ENCODE results near the gene PALLD.

Gene PALLD

GRCh38 chr4:168740691-168741090 lies 243.8 kb downstream of the PALLD start:
- DNase-seq = no peak

DNA sequence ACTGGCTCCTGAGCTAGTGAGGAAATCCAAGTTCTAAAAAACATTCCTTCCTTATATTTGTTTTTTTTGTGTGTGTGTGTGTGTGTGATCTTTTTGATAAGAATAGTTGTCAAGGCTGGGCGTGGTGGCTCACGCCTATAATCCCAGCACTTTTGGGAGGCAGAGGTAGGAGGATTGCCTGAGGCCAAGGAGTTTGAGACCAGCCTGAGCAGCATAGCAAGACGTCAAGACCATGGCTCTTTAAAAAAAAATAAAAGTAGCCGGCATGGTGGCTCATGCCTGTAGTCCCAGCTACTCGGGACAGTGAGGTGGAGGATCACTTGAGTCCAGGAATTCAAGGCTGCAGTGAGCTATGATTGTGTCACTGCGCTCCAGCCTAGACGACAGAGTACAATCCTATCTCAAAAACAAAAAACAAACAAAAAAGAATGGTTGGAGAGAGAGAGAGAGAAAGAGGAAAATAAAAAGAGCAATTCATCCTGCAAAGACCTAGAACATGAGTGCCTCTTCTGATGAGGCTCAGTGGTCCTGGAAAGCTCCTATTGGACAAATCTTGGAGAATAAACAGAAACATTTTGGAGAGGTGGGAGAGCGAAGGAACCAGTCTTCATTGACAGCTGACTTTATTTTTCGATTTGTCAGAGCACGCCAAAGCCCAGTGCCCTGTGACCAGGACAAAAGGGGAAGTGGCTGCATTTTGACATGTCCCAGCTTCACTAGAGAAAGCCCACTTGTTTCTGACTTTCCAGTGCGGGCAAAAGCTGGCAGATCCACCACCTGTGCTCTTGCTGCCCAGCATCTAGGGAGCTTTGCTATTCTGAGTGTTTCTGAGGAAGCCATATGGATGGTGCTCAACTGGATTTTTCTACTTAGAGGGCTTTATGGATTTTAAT lies 244.7 kb downstream of the PALLD start:
- no peak for DNase-seq

GRCh38 chr4:168743131-168743530 lies 246.3 kb downstream of the PALLD start:
- DNase-seq = no peak

DNA sequence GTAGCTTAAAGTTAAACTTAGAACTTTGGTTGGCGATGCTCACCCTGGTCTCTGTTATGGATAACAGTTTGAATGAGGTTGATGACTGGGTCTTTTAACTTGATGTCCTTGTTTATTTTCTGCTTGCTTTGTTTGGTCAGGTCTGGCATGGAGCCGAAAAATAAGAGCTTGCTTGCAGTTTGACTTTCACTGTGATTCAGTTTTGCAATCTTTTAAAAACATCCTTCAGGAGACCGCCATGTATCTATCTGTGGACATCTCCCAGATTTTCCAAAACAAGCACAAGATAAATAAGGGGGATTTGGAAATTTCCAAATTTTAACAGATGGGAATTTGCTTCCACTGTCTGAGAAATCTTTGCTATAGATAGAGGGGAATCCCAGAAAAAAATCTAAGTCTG lies 246.7 kb downstream of the PALLD start:
- no peak for DNase-seq

DNA sequence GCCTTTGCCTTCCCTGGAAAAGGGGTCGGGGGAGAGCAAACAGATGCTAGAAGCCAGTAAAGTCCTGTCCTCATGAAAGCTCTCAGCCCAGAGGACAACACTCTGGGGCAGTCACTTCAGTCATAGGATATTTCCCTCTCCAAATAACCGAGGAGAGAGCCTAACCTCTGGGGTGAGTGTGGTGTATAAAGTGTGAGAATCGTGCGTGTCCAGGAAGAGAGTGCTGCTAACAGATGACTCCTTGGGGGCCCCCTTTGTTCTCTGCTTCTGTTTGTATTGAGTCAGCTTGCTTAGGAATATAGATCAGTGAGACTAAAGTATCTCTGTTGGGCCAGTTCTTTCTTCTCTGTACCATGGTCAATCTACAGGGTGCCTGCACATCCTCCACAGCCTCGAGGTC lies 247.2 kb downstream of the PALLD start:
- DNase-seq = no peak

DNA sequence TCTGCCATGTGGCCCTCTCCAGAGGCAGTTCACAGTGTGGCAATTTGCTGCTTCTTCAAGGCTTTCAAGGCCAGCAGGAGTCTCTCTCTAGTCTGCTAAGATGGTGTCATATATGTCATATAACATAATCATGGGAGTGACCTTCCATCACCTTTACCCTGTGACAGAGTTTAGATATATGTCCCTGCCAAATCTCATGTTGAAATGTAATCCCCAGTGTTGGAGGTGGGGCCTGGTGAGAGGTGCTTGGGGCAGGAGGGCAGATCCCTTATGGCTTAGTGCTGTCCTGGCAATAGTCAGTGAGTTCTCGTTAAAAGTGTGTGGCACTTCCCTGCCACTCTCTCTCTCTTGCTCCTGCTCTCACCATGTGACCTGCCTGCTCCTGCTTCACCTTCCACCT lies 252.0 kb downstream of the PALLD start:
- no peak for DNase-seq

GRCh38 chr4:168751263-168752225 lies 254.7 kb downstream of the PALLD start:
- no peak for DNase-seq

DNA sequence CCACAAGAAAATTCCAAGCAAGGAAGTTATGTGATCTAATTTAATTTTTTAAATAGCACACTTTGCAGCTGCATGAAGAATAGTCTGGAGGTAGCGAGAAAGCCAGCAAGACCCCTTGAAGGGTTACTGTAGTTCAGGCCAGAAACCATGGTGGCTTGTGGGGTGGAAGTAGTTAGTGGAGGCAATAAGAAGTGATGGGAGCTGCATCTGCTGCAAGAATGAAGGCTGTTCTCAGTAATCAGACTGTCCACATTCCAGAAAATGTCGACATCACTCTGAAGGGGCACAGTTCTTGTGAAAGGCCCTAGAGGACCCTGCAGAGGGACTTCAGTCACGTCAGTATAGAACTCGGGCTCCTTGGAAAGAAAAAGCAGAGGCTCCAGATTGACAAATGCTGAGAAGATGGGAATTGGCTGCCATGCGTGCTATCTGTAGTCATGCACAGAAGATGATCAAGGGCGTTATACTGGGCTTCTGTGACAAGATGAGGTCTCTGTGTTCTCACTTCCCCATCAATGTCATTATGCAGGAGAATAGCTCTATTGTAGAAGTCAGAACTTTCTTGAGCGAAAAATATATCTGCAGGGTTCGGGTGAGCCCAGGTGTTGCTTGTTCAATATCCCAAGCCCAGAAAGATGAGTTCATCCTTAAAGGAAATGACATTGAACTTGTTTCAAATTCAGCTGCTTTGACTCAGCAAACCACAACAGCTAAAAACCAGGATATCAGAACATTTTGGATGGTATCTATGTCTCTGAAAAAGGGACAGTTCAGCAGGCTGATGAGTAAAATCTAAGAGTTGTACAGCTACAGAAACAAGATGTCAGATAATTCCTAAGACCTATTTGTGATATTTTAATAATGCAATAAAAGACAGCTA lies 259.0 kb downstream of the PALLD start:
- DNase-seq = no peak

DNA sequence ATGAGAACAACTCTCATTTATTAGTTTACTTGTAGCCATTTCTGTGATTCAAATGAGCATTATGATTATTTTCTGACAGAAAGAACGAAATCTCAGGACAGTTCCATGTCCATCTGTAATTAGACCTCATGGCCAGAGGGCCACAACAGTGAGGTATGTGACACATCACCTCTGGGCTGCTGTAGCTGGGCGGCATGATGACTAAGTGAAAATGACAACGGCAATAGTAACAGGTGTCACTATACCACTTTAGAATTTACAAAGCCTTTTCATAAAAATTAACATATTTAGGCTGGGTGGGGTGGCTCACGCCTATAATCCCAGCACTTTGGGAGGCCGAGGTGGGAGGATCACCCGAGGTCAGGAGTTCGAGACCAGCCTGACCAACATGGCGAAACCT lies 260.6 kb downstream of the PALLD start:
- DNase-seq = no peak

DNA sequence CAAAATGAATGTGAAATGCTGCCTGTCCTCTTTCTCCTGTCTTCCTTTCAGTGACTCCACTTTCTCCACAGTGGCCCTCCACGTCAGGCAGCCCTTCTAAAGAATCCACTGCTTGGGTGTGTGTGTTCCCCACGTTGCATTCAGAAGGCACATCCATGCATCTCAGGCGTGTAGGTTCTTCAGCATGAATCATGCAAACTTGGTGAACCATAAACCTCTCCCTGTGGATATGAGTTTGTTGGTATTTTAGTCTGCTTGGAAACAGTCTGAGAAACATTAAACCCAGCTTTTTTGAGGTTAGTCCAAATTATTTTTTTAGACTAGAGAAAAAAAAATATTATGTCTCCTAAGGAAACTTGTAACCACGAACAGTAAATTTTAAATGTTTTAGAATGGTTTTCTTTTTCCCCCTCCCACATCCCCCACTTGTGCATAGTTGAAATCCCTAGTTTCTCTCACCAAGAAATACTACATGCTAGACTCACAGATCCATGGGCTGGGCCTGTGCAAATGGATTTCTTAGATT lies 261.6 kb downstream of the PALLD start:
- no peak for DNase-seq

DNA sequence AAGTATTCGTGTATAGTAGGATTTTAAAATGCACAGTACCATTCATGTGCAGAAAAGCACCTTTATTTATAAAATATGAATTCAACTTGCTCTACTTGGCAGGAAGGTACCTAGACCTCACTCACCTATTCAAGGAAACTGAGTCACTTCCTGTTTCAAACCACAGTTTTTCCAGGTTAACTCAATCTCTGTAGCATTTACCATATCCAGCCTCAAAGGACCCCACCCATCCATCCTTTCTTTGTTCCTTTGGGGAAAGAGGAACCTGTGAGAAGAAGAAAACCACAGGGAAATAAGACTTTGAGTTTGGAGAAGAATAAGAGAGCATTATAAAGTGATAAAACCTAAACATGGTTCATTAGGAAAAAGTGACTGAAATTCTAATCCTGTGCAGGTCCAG lies 262.5 kb downstream of the PALLD start:
- DNase-seq = no peak

- DNase-seq = no peak
Measured at GRCh38 chr4:168759959-168760527, 263.2 kb downstream of the PALLD start.

GRCh38 chr4:168761066-168761465 lies 264.2 kb downstream of the PALLD start:
- no peak for DNase-seq

- no peak for DNase-seq
Measured at GRCh38 chr4:168765322-168765721, 268.5 kb downstream of the PALLD start.

- no peak for DNase-seq
Measured at GRCh38 chr4:168765726-168766125, 268.9 kb downstream of the PALLD start.

- DNase-seq = no peak
Measured at GRCh38 chr4:168766604-168767316, 269.9 kb downstream of the PALLD start.

- DNase-seq = no peak
Measured at GRCh38 chr4:168769416-168769815, 272.6 kb downstream of the PALLD start.

DNA sequence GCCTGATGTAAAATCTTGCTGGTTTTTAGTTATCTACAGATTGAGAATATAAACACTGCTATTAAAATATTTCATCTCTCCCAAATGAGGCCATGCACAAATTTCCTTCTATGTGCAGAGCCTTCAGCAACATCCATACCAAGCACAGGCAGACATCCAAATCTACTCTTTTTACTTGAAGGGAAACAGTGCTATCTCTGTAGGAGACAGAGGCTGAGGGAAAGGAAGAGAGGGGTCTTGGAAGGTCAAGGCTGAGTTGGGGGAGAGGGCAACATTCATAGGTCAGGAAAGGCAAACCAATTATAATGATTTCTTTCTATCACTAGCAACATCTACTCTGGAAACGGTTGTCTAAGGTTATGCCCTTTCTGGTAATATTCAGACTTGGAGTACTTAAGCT lies 273.0 kb downstream of the PALLD start:
- DNase-seq = no peak

DNA sequence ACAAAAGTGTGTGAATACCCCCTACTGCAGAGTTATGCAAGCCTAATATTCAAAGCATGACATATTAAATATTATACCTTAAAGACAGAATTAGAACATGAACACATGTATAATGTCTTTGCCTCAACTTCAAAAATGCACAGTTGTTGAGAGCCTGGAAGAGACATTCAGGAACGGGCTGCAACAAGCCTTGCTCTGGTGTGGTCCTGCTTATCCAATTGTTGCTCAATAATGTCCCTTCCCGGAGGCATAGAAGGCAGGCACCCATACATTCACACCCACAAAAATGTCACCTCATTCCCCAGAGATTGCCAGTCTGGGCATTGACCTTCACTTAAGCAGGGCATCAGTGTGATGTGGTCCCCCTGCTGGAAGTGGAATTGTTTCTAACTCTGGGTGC lies 274.4 kb downstream of the PALLD start:
- no peak for DNase-seq

DNA sequence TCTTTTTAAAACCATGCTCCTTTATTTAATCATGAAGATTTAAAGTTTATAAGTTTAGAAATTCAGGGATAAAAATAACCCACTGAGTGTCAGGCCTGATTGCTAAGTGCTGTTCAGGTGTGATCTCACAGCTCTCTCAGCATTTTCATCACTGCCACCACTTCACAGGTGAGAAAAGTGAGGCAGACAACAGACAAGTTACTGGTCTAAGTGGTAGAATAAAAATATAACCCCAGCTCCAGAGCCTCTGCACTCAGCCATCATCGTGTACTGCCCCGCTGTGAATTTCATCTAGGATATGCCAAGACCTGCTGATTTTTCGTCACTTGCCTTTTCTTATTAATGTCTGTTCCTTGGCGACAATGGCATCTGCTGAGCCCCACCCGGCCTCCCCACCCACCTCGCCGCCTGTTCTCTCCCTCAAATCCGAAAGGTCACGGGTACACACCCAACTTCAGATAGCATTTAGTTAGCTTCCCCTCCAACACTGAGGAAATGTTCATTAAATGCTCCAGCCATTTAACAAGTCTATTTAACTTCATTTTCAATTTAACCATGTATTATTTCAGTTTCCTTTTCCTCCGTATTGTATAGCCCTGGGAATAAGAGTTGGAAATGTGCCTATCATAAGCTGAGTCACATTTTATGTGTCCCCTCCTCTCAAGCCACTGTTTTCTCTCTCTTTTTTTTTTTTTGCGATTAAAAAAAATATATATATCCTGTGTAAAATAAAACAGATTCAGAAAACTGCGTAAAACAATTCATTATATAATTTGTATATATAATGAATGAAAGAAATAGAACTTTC lies 276.7 kb downstream of the PALLD start:
- no peak for DNase-seq

DNA sequence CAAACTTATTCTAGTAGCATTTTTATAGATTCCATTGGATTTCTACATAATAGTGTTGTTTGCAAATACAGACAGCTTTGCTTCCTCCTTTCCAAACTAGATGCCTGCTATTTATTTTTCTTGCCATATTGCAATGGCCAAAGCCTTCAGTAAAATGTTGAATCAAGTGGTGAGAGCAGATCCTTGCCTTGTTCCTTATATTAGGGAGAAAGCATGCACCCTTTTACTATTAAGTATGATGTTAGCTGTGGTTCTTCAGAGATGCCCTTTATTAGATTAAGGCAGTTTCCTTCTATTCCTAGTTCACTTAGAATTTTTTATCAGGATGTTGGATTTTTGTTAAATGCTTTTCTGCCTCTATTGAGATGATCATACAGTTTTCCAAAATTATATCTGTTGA lies 279.5 kb downstream of the PALLD start:
- no peak for DNase-seq
